GM12891 (cell line): ENCODE measurements around the gene KIAA1549.
"Not testable (repeated sequence)": the region's sequence is repeated elsewhere in the genome, so short reads cannot be mapped to it uniquely, and the experiment has no call there.

Source experiments
- POLR2A ChIP-seq: IDR thresholded peaks from 2 replicates; pipeline ENCODE4 v1.6.1; 2011; ENCODE audit warnings: low read depth, low read length, control low read depth
- POLR2AphosphoS5 ChIP-seq: IDR thresholded peaks from 2 replicates; pipeline ENCODE4 v1.6.1; 2011; ENCODE audit warnings: low read depth, low read length, control low read depth

- TF ChIP-seq POLR2A, POLR2AphosphoS5: not testable (repeated sequence)
These were observed 40.6 kb downstream of the KIAA1549 start for GRCh38 chr7:138940602-138941001.
